Keratinocyte (primary cell): Measurements from ENCODE around the gene TMEM178A. TPM values are rescaled to one million over a fixed set of nuclear protein-coding genes. Genes with fewer than 3 reads are reported as not detected.

Experiments
- DNase-seq: peaks from one replicate; pipeline ENCODE4 v3.0.0-alpha.2; 2011; ENCODE audit warnings: low read depth, missing footprints, low spot score
- FAIRE-seq: peaks from 2 replicates; lab custom pipeline; 2011; peaks lifted over from hg19 to GRCh38; lab: Jason Lieb, UNC
- H2AFZ ChIP-seq: 2 replicates; pipeline ENCODE4 v1.6.0; 2012; ENCODE audit warnings: low read length, control low read depth, inconsistent platforms; ENCODE audit not compliant: control insufficient read depth
- H3K27ac ChIP-seq: 2 replicates; pipeline ENCODE4 v1.5.1; 2011; ENCODE audit warnings: low read length; ENCODE audit not compliant: control insufficient read depth, insufficient read depth
- H3K27me3 ChIP-seq: 3 replicates; pipeline ENCODE4 v1.6.0; 2011; ENCODE audit warnings: low read length; ENCODE audit not compliant: control insufficient read depth, insufficient read depth; ENCODE audit errors: extremely low read depth
- H3K36me3 ChIP-seq, 2 experiments: 2 replicates in 1 of 2; 3 replicates in 1 of 2; pipeline ENCODE4 v1.5.1; 2011; ENCODE audit warnings: low read length in 2 of 2, mild to moderate bottlenecking in 1 of 2; ENCODE audit not compliant: control insufficient read depth in 2 of 2, insufficient read depth in 2 of 2; ENCODE audit errors: extremely low read depth in 1 of 2
- H3K4me1 ChIP-seq: 3 replicates; pipeline ENCODE4 v1.5.1; 2011; ENCODE audit warnings: low read length; ENCODE audit not compliant: control insufficient read depth, insufficient read depth; ENCODE audit errors: extremely low read depth
- H3K4me2 ChIP-seq: 3 replicates; pipeline ENCODE4 v1.6.0; 2011; ENCODE audit warnings: low read depth, low read length; ENCODE audit not compliant: control insufficient read depth, insufficient read depth; ENCODE audit errors: extremely low read depth
- H3K4me3 ChIP-seq, 3 experiments: fragments of 200-600 bp in 1 of 3; sonication (generic) in 1 of 3; 2 replicates in 2 of 3; 3 replicates in 1 of 3; pipeline ENCODE4 v1.5.1; 2011 to 2016; ENCODE audit warnings: low read length in 3 of 3, mild to moderate bottlenecking in 3 of 3, control low read depth in 2 of 3, inconsistent platforms in 1 of 3, low read depth in 1 of 3, mixed read lengths in 1 of 3, mixed run types in 1 of 3, moderate library complexity in 1 of 3; ENCODE audit not compliant: control insufficient read depth in 2 of 3, insufficient read depth in 2 of 3; ENCODE audit errors: extremely low read depth in 1 of 3
- H3K79me2 ChIP-seq: 2 replicates; pipeline ENCODE4 v1.6.0; 2012; ENCODE audit warnings: low read length; ENCODE audit not compliant: control insufficient read depth, insufficient read depth
- H3K9ac ChIP-seq: 3 replicates; pipeline ENCODE4 v1.6.0; 2011; ENCODE audit warnings: low read length; ENCODE audit not compliant: control insufficient read depth, insufficient read depth; ENCODE audit errors: extremely low read depth
- H3K9me1 ChIP-seq: 3 replicates; pipeline ENCODE4 v1.6.0; 2011; ENCODE audit warnings: low read length; ENCODE audit not compliant: control insufficient read depth, insufficient read depth; ENCODE audit errors: extremely low read depth
- H3K9me3 ChIP-seq: 2 replicates; pipeline ENCODE4 v1.5.1; 2012; ENCODE audit warnings: low read depth, low read length; ENCODE audit not compliant: control insufficient read depth
- H4K20me1 ChIP-seq: 3 replicates; pipeline ENCODE4 v1.6.0; 2011; ENCODE audit warnings: low read length; ENCODE audit not compliant: control insufficient read depth, insufficient read depth; ENCODE audit errors: extremely low read depth
- EZH2 ChIP-seq: IDR thresholded peaks from one replicate; pipeline ENCODE4 v1.6.1; 2012; ENCODE audit warnings: inconsistent platforms, mild to moderate bottlenecking, low read length, moderate library complexity
- dilution Hi-C: fragments of 300-500 bp; cut with MboI; formaldehyde crosslinking; loops from one replicate; pipeline ENCODE4 v1.7.0; 2020; ENCODE audit warnings: low sequenced_read_pairs; ENCODE audit not compliant: extremely low pct_ligation_motif_present
- polyA plus RNA-seq, 5 experiments: library from polyadenylated mRNA; depleted of rRNA in 3 of 5; stranded (reverse) in 3 of 5; stranded (forward) in 1 of 5; unstranded in 1 of 5; fragments of >200 nt; gene quantifications; 1 replicate in 1 of 5; 2 replicates in 3 of 5; 3 replicates in 1 of 5; pipeline versions ENCODE4 v1.2.1 to v1.2.3, GENCODE V29; 2011 to 2012; ENCODE audit warnings: missing spikeins in 2 of 5, low read depth in 1 of 5, low replicate concordance in 1 of 5
- TF ChIP-seq, protein P1 (sequence below), 3 experiments: IDR thresholded peaks in 1 of 3; conservative IDR thresholded peaks in 1 of 3; optimal IDR thresholded peaks in 1 of 3; 2 replicates in 2 of 3; 3 replicates in 1 of 3; pipeline versions ENCODE3 to v1.5.1; 2011; ENCODE audit warnings: low read length in 3 of 3, mild to moderate bottlenecking in 3 of 3, moderate library complexity in 2 of 3, control low read depth in 1 of 3, inconsistent platforms in 1 of 3; ENCODE audit not compliant: insufficient read depth in 2 of 3; ENCODE audit errors: extremely low read depth in 1 of 3

Gene TMEM178A
- polyA plus RNA-seq, 1 donor (not counting 4 experiments of a cell fraction or from before 2014, with no cell fraction given) = 0.07 TPM

DNA sequence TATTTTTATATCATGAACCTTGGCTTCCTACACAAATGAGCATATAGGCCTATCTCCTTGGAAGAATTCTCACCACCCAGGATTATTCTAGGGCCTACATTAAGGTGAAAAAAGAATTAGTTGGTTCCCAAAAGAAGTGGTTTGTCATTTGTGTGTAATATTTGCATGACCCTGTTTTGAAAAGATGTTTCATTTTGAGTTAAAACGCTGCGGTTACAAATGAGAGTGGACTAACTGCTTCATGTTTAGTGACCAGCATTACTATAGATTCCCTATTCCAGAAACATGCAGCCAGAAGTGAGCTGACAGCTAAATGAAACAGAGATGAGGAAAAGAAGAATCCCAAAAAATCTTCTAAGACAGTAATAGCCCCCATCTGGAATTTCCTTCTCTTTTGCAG lies 44.1 kb upstream of the TMEM178A start:
- Histone ChIP-seq H3K9me3 (no peaks in the 10 kb centered on the region), H3K79me2 (no peaks in the 10 kb centered on the region), H3K4me1 (peaks cover 6% of the 10 kb centered on the region), H4K20me1 (no peaks in the 10 kb centered on the region), H3K4me3 (no peak overlapping the region), H3K27me3 (peaks cover 6% of the 10 kb centered on the region), H3K9me1 (no peaks in the 10 kb centered on the region), H3K27ac (no peak overlapping the region), H3K9ac (no peak overlapping the region), H3K36me3 (no peaks in the 10 kb centered on the region), H2AFZ (no peak overlapping the region), H3K4me2 (no peak overlapping the region)
- TF ChIP-seq, protein P1, sequence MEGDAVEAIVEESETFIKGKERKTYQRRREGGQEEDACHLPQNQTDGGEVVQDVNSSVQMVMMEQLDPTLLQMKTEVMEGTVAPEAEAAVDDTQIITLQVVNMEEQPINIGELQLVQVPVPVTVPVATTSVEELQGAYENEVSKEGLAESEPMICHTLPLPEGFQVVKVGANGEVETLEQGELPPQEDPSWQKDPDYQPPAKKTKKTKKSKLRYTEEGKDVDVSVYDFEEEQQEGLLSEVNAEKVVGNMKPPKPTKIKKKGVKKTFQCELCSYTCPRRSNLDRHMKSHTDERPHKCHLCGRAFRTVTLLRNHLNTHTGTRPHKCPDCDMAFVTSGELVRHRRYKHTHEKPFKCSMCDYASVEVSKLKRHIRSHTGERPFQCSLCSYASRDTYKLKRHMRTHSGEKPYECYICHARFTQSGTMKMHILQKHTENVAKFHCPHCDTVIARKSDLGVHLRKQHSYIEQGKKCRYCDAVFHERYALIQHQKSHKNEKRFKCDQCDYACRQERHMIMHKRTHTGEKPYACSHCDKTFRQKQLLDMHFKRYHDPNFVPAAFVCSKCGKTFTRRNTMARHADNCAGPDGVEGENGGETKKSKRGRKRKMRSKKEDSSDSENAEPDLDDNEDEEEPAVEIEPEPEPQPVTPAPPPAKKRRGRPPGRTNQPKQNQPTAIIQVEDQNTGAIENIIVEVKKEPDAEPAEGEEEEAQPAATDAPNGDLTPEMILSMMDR (optimal IDR thresholded peaks at IDR 0.05 in 1 of 3, IDR thresholded peaks at IDR 0.05 in 1 of 3, conservative IDR thresholded peaks at IDR 0.05 in 1 of 3; ENCODE audit: extremely low read depth in 1 of 3, insufficient read depth in 2 of 3, low read length in 3 of 3) = no peak
- no peak for TF ChIP-seq EZH2
- DNase-seq = no peak
- no peak for FAIRE-seq
- dilution Hi-C loops = no loop called here

DNA sequence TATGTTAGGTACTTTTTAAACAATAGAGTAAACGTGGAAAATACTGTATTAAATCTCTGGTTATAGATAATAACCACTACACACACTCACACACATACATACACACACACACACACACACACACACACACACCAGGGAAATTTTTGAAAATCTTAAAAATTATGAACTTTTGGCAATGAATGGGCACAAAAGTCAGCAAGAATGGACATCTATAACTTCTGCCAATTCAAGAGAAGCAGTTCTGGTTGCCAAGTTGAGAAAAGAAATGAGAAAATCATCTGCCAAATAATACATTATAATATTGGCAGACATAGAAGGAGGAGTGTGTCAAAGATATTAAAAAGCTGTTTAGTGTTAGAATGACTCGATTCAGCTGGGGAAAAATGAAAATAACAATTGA lies 42.9 kb upstream of the TMEM178A start:
- H4K20me1 ChIP-seq = no peaks in the 10 kb centered on the region
- no peaks in the 10 kb centered on the region for H3K36me3 ChIP-seq
- no peak overlapping the region for H3K4me3 ChIP-seq
- no peaks in the 10 kb centered on the region for H3K79me2 ChIP-seq
- peaks cover 6% of the 10 kb centered on the region for H3K4me1 ChIP-seq
- H3K27me3 ChIP-seq = no peaks in the 10 kb centered on the region
- H3K9me3 ChIP-seq = no peaks in the 10 kb centered on the region
- H3K9ac ChIP-seq = no peak overlapping the region
- H3K27ac ChIP-seq = no peak overlapping the region
- DNase-seq = no peak
- no peak overlapping the region for H2AFZ ChIP-seq
- dilution Hi-C loops = no loop called here
- no peak for FAIRE-seq
- no peak overlapping the region for H3K4me2 ChIP-seq
- no peak for TF ChIP-seq EZH2
- TF ChIP-seq, protein P1 (optimal IDR thresholded peaks at IDR 0.05 in 1 of 3, IDR thresholded peaks at IDR 0.05 in 1 of 3, conservative IDR thresholded peaks at IDR 0.05 in 1 of 3; ENCODE audit: extremely low read depth in 1 of 3, insufficient read depth in 2 of 3, low read length in 3 of 3) = no peak
- no peaks in the 10 kb centered on the region for H3K9me1 ChIP-seq
